ENCODE measurements around the gene RIPK3. TPM values are rescaled to one million over a fixed set of nuclear protein-coding genes. Genes with fewer than 3 reads are reported as not detected.

Gene RIPK3
- polyA plus RNA-seq, 1 of the 3 experiments (the other 2 are of a cell fraction): not detected

- POLR2A ChIA-PET: interaction anchor here (1.2 kb wide), 1 partner anchor 101 kb away, joined by 3 read pairs; no protein-coding TSS in a partner anchor
- CTCF ChIA-PET: interaction anchor here (0.7 to 12.7 kb wide), 14 partner anchors 10 to 115 kb away, joined by 3 to 445 read pairs (median 4); partner anchors contain the start of genes CBLN3, CIDEB, DHRS1 and KHNYN
- WGBS (ENCODE audit: low lambda C conversion rate): 82% methylated on average over 9 of the region's 10 CpGs
- H3K9me3 ChIP-seq: no peaks in the 10 kb centered on the region
- H3K9ac ChIP-seq: no peak overlapping the region
- H3F3A ChIP-seq (replicated peaks; ENCODE audit: insufficient read depth): no peaks in the 10 kb centered on the region
- H3K36me3 ChIP-seq (replicated peaks in 1 of 2; ENCODE audit: control insufficient read depth in 1 of 2, insufficient read depth in 2 of 2, low read length in 1 of 2): no peaks in the 10 kb centered on the region
- no peaks in the 10 kb centered on the region for H4K20me1 ChIP-seq (ENCODE audit: insufficient read depth)
- no peak overlapping the region for H3K4me3 ChIP-seq (ENCODE audit: low read depth in 2 of 2, low read length in 1 of 2)
- H3K4me1 ChIP-seq (ENCODE audit: control insufficient read depth in 1 of 2, insufficient read depth in 2 of 2, low read depth in 1 of 2, low read length in 1 of 2): peaks cover 0 to 21% of the 10 kb centered on the region in 2 experiments; a peak in 1 of 4 replicates
- no peak overlapping the region for H3K4me2 ChIP-seq
- H3K79me2 ChIP-seq (ENCODE audit: insufficient read depth): no peaks in the 10 kb centered on the region
- no peak overlapping the region for H3K27ac ChIP-seq (ENCODE audit: low read depth in 2 of 2, low read length in 1 of 2)
- DNase-seq: no peak
- peaks cover 23% of the 10 kb centered on the region for H3K27me3 ChIP-seq (ENCODE audit: insufficient read depth)
- H2AFZ ChIP-seq (ENCODE audit: low read depth): no peak overlapping the region
- no peaks in the 10 kb centered on the region for H3K9me2 ChIP-seq
- TF ChIP-seq GATA2 (CRISPR knock-in tag; IDR thresholded peaks at IDR 0.05) (no peak), SMC3 (IDR thresholded peaks at IDR 0.05; ENCODE audit: low read depth, low read length) (no peak), RFX5 (IDR thresholded peaks at IDR 0.05; ENCODE audit: low read length) (no peak), ELF1 (IDR thresholded peaks at IDR 0.05) (no peak), TEAD4 (IDR thresholded peaks at IDR 0.05; ENCODE audit: borderline replicate concordance, insufficient read depth) (no peak), MXI1 (IDR thresholded peaks at IDR 0.05; ENCODE audit: low read depth, low read length) (no peak), JUND (IDR thresholded peaks at IDR 0.05) (no peak), NFIC (IDR thresholded peaks at IDR 0.05; ENCODE audit: borderline replicate concordance) (no peak), MEF2A (IDR thresholded peaks at IDR 0.05; ENCODE audit: borderline replicate concordance, low read depth) (no peak), PBX3 (IDR thresholded peaks at IDR 0.05) (no peak), RXRA (IDR thresholded peaks at IDR 0.05; ENCODE audit: borderline replicate concordance, low read depth) (no peak), CHD2 (IDR thresholded peaks at IDR 0.05; ENCODE audit: low read length, partially characterized antibody) (no peak), RAD21 (IDR thresholded peaks at IDR 0.05; ENCODE audit: low read length) (no peak), ZBTB33 (IDR thresholded peaks at IDR 0.05; ENCODE audit: borderline replicate concordance, low read depth) (no peak), POLR2AphosphoS5 (IDR thresholded peaks at IDR 0.05; ENCODE audit: low read depth, low read length) (no peak), RCOR1 (IDR thresholded peaks at IDR 0.05; ENCODE audit: low read length) (no peak)
- TF ChIP-seq, protein P1, sequence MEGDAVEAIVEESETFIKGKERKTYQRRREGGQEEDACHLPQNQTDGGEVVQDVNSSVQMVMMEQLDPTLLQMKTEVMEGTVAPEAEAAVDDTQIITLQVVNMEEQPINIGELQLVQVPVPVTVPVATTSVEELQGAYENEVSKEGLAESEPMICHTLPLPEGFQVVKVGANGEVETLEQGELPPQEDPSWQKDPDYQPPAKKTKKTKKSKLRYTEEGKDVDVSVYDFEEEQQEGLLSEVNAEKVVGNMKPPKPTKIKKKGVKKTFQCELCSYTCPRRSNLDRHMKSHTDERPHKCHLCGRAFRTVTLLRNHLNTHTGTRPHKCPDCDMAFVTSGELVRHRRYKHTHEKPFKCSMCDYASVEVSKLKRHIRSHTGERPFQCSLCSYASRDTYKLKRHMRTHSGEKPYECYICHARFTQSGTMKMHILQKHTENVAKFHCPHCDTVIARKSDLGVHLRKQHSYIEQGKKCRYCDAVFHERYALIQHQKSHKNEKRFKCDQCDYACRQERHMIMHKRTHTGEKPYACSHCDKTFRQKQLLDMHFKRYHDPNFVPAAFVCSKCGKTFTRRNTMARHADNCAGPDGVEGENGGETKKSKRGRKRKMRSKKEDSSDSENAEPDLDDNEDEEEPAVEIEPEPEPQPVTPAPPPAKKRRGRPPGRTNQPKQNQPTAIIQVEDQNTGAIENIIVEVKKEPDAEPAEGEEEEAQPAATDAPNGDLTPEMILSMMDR (IDR thresholded peaks at IDR 0.05): no peak
Observed at GRCh38 chr14:24330973-24331674, 8.7 kb downstream of the RIPK3 start.

Data from SK-N-SH (cell line).